Measurements from ENCODE around the gene LYPLAL1.

- no peak for TF ChIP-seq CTCF (IDR thresholded peaks at IDR 0.05; ENCODE audit: low read length)
- TF ChIP-seq EZH2 (IDR thresholded peaks at IDR 0.05; ENCODE audit: borderline replicate concordance, low read length): no peak
Measured at GRCh38 chr1:219235903-219236481, 62.3 kb downstream of the LYPLAL1 start.

All from OCI-LY1 (cell line).